K562 (cell line): ENCODE measurements around the gene TSPYL4. TPM values are rescaled to one million over a fixed set of nuclear protein-coding genes. Genes with fewer than 3 reads are reported as not detected.

ENCODE experiments used
- ATAC-seq: fragments of 200-7000 bp; cut with Tn5 transposase; 3 replicates; pipeline ENCODE4 v1.9.1; 2020; ENCODE audit warnings: moderate library complexity
- BruUV-seq: library from RNA; stranded (reverse); fragments of 400-500 nt; replicated peaks from 2 replicates; lab custom pipeline; 2021; lab: Mats Ljungman, UMichigan
- CTCF ChIA-PET: fragments of 300-600 bp; formaldehyde crosslinking; extraction: SDS; loops from one replicate; lab custom pipeline; 2021; ENCODE audit warnings: low intra/inter-chr PET ratio; lab: Yijun Ruan, JAX
- POLR2A ChIA-PET: fragments of 300-600, 350-650 bp; sonication (Branson Sonifier 250); formaldehyde crosslinking; extraction: SDS; loops from one replicate; lab custom pipeline; 2021; ENCODE audit warnings: antibody characterized with exemption, inconsistent platforms; lab: Yijun Ruan, JAX
- DNase-seq, 4 experiments: peaks; one replicate each; pipeline versions ENCODE4 v3.0.0 to v3.0.0-alpha.2; 2011 to 2018; ENCODE audit warnings: low spot score in 3 of 4, mixed read lengths in 3 of 4; ENCODE audit errors: extremely low read depth in 1 of 4
- FAIRE-seq: peaks from 2 replicates; lab custom pipeline; 2011; peaks lifted over from hg19 to GRCh38; lab: Jason Lieb, UNC
- H2AFZ ChIP-seq: 2 replicates; pipeline ENCODE4 v1.6.0; 2011; ENCODE audit warnings: low read depth, low read length, control low read depth, inconsistent platforms
- H3K27ac ChIP-seq: fragments of 200-600 bp; 3 replicates; pipeline ENCODE4 v1.8.0; 2011; ENCODE audit warnings: low read depth, mild to moderate bottlenecking, control low read depth, inconsistent platforms, low read length, moderate library complexity, mixed read lengths; ENCODE audit errors: extremely low read depth
- H3K27me3 ChIP-seq, 2 experiments: fragments of 300-600 bp in 1 of 2; 2 replicates in 1 of 2; 3 replicates in 1 of 2; pipeline versions ENCODE4 v1.6.0 to v1.8.0; 2011; ENCODE audit warnings: inconsistent platforms in 2 of 2, low read length in 2 of 2, mild to moderate bottlenecking in 1 of 2, mixed read lengths in 1 of 2, moderate library complexity in 1 of 2; ENCODE audit not compliant: control insufficient read depth in 2 of 2, insufficient read depth in 2 of 2
- H3K36me3 ChIP-seq: fragments of 300-600 bp; 3 replicates; pipeline ENCODE4 v1.8.0; 2011; ENCODE audit warnings: mild to moderate bottlenecking, low read length, inconsistent platforms; ENCODE audit not compliant: control insufficient read depth, insufficient read depth
- H3K4me1 ChIP-seq, 2 experiments: fragments of 200-600 bp in 1 of 2; replicated peaks in 1 of 2; 2 replicates in 1 of 2; 3 replicates in 1 of 2; pipeline versions ENCODE4 v1.5.1 to v1.8.0; 2011; ENCODE audit warnings: inconsistent platforms in 2 of 2, low read length in 2 of 2, mild to moderate bottlenecking in 1 of 2, mixed read lengths in 1 of 2, moderate library complexity in 1 of 2; ENCODE audit not compliant: control insufficient read depth in 2 of 2, insufficient read depth in 2 of 2
- H3K4me2 ChIP-seq: 2 replicates; pipeline ENCODE4 v1.6.1; 2011; ENCODE audit warnings: low read length, control low read depth, inconsistent platforms, mixed read lengths; ENCODE audit not compliant: insufficient read depth
- H3K4me3 ChIP-seq: fragments of 200-600 bp; sonication (generic), shearing (Covaris generic); 2 replicates; pipeline ENCODE4 v1.5.1; 2016; ENCODE audit warnings: control low read depth, inconsistent platforms
- H3K79me2 ChIP-seq: fragments of 200-600 bp; 3 replicates; pipeline ENCODE4 v1.8.0; 2011; ENCODE audit warnings: low read length, inconsistent platforms; ENCODE audit not compliant: control insufficient read depth, insufficient read depth
- H3K9ac ChIP-seq, 2 experiments: 2 replicates each; pipeline versions ENCODE4 v1.6.0 to v1.6.1; 2011; ENCODE audit warnings: low read depth in 2 of 2, low read length in 2 of 2, control low read depth in 1 of 2, inconsistent platforms in 1 of 2, mild to moderate bottlenecking in 1 of 2, mixed read lengths in 1 of 2; ENCODE audit not compliant: insufficient read depth in 1 of 2
- H3K9me1 ChIP-seq: one replicate; pipeline ENCODE4 v1.6.0; 2011; ENCODE audit warnings: inconsistent platforms, mild to moderate bottlenecking, low read length, moderate library complexity; ENCODE audit not compliant: control insufficient read depth, insufficient read depth
- H3K9me3 ChIP-seq: replicated peaks from 2 replicates; pipeline ENCODE4 v1.5.1; 2011; ENCODE audit warnings: low read depth, low read length, inconsistent platforms; ENCODE audit not compliant: control insufficient read depth, insufficient read depth
- H4K20me1 ChIP-seq: replicated peaks from 2 replicates; pipeline ENCODE4 v1.6.1; 2011; ENCODE audit warnings: low read length, inconsistent platforms, mixed read lengths; ENCODE audit not compliant: control insufficient read depth, insufficient read depth
- GTF2E2 ChIP-seq: fragments of 200-800 bp; sonication (Bioruptor generic); IDR thresholded peaks from 2 replicates; pipeline ENCODE4 v1.6.1; 2016; ENCODE audit warnings: missing genetic modification characterization, missing compliant biosample characterization
- MGA ChIP-seq: fragments of 450-650 bp; IDR thresholded peaks from 2 replicates; pipeline ENCODE4 v1.6.1; 2016; ENCODE audit warnings: mild to moderate bottlenecking, moderate library complexity
- NR0B1 ChIP-seq: fragments of 450-650 bp; IDR thresholded peaks from one replicate; pipeline ENCODE4 v1.6.1; 2018; ENCODE audit warnings: mild to moderate bottlenecking, moderate library complexity; ENCODE audit not compliant: partially characterized antibody
- YY1 ChIP-seq, 3 experiments: IDR thresholded peaks; 2 replicates each; pipeline ENCODE4 v1.6.1; 2011; ENCODE audit warnings: low read length in 2 of 3, mild to moderate bottlenecking in 2 of 3, moderate library complexity in 2 of 3, borderline replicate concordance in 1 of 3, control low read depth in 1 of 3, low read depth in 1 of 3; ENCODE audit not compliant: insufficient read depth in 3 of 3, insufficient replicate concordance in 2 of 3, control insufficient read depth in 1 of 3, insufficient read length in 1 of 3; ENCODE audit errors: extremely low read depth in 1 of 3
- ZC3H11A ChIP-seq: IDR thresholded peaks from 2 replicates; pipeline ENCODE4 v1.6.1; 2012; ENCODE audit warnings: low read depth, low read length, improper control_type of control experiment
- WGBS: fragments of 100-300 bp; shearing (Covaris generic); methylation state at CpG from one replicate; pipeline ENCODE4 v1.1.6; 2016; ENCODE audit warnings: low coverage, mixed read lengths; ENCODE audit not compliant: insufficient coverage; ENCODE audit errors: missing lambda C conversion rate; 5-methylcytosine and 5-hydroxymethylcytosine counted together
- in situ Hi-C: fragments of 300-500 bp; cut with MboI; formaldehyde crosslinking; loops from 4 replicates; pipeline ENCODE4 v1.15.0; 2018; ENCODE audit warnings: inconsistent platforms, mixed read lengths
- intact Hi-C: fragments of 100-400 bp; cut with micrococcal nuclease; formaldehyde crosslinking; loops from 2 replicates; pipeline ENCODE4 v1.14.2; 2022
- polyA plus RNA-seq, 8 experiments: library from polyadenylated mRNA; depleted of rRNA in 4 of 8; stranded (reverse) in 5 of 8; unstranded in 3 of 8; fragments of >200 nt; fragmentation: Nextera tagmentation in 2 of 8; fragmentation: Illumina TruSeq in 1 of 8; extraction: Ambion mirVana in 2 of 8; extraction: Trizol in 1 of 8; gene quantifications; 2 replicates each; pipeline versions ENCODE4 v1.2.1 to v1.2.3, GENCODE V29; 2011 to 2014; ENCODE audit warnings: inconsistent platforms in 1 of 8, missing spikeins in 1 of 8
- total RNA-seq, 7 experiments: library from RNA; depleted of rRNA in 6 of 7; stranded (reverse); fragments of >200 nt in 6 of 7; fragmentation: Illumina TruSeq in 2 of 7; extraction: Trizol in 2 of 7; gene quantifications; 2 replicates each; pipeline versions ENCODE4 v1.2.1 to v1.2.3, GENCODE V29; 2011 to 2021; ENCODE audit warnings: low replicate concordance in 1 of 7

The TSPYL4 gene
- total and polyA plus RNA-seq, 9 of the 15 experiments (the other 6 are each of a cell fraction or from before 2014, with no cell fraction given): 0.69 to 18.0 (median 9.1) TPM

GRCh38 chr6:116254297-116255056, 602 bp upstream of the TSPYL4 start (continued):
- TF ChIP-seq ZC3H11A (no peak), GTF2E2 (tag) (0 out of 2 replicates have a peak, but pooled peaks have one; percentile 54)

GRCh38 chr6:116253188-116253504, 729 bp downstream of the TSPYL4 start:
- no peak for ATAC-seq
- POLR2A ChIA-PET: interaction anchor here (1.4 to 3.7 kb wide), 2 partner anchors 15 to 17 kb away, joined by 3 to 22 read pairs; no protein-coding TSS in a partner anchor
- Histone ChIP-seq H3K9ac (peak overlapping the region; percentile 89 to 91), H3K36me3 (peaks cover 2% of the 10 kb centered on the region; the same call in 1 of the 3 replicates), H3K4me1 (peaks cover 6 to 14% of the 10 kb centered on the region in 2 experiments; a peak in 3 of 5 replicates), H3K4me3 (peak overlapping the region; percentile 71), H3K27me3 (no peaks in the 10 kb centered on the region), H3K79me2 (peaks cover 47% of the 10 kb centered on the region), H2AFZ (peak overlapping the region; percentile 88), H4K20me1 (peaks cover 4% of the 10 kb centered on the region; the same call in 1 of the 2 replicates), H3K4me2 (peak overlapping the region; percentile 85), H3K9me1 (no peaks in the 10 kb centered on the region), H3K27ac (peak overlapping the region; percentile 31; the same call in 2 of the 3 replicates), H3K9me3 (no peaks in the 10 kb centered on the region)
- TSS peak; percentile 51 for BruUV-seq
- no peak for DNase-seq
- CTCF ChIA-PET: no interaction called here
- 35% methylated on average over 8 of the region's 11 CpGs for WGBS
- in situ Hi-C loops (no loop called here), intact Hi-C loops (no loop called here)
- no peak for FAIRE-seq
- TF ChIP-seq YY1 (IDR thresholded peaks at IDR 0.05; ENCODE audit: borderline replicate concordance in 1 of 3, control insufficient read depth in 1 of 3, extremely low read depth in 1 of 3, insufficient read depth in 3 of 3, insufficient read length in 1 of 3, insufficient replicate concordance in 2 of 3, low read depth in 1 of 3, low read length in 2 of 3) (peak in 1 of 3 experiments; percentile 31), NR0B1 (no peak), MGA (peak; percentile 70)
